Epithelial cell of esophagus (primary cell): ENCODE results near the gene ATP8B2.
"Not testable (repeated sequence)": the region's sequence is repeated elsewhere in the genome, so short reads cannot be mapped to it uniquely, and the experiment has no call there.

Experiments used
- DNase-seq: peaks from one replicate; pipeline ENCODE4 v3.0.0; 2010; ENCODE audit warnings: low read depth
- H3K4me3 ChIP-seq: 2 replicates; pipeline ENCODE4 v1.5.1; 2011; ENCODE audit warnings: mild to moderate bottlenecking, low read length, control low read depth
- TF ChIP-seq, protein P1 (sequence below): IDR thresholded peaks from 2 replicates; pipeline ENCODE4 v1.5.1; 2011; ENCODE audit warnings: low read depth, mild to moderate bottlenecking, low read length, control low read depth, inconsistent platforms; ENCODE audit not compliant: insufficient read depth; ENCODE audit errors: missing control alignments

Gene ATP8B2

GRCh38 chr1:154352245-154352580 is 26.9 kb downstream of the ATP8B2 start:
- TF ChIP-seq, protein P1, sequence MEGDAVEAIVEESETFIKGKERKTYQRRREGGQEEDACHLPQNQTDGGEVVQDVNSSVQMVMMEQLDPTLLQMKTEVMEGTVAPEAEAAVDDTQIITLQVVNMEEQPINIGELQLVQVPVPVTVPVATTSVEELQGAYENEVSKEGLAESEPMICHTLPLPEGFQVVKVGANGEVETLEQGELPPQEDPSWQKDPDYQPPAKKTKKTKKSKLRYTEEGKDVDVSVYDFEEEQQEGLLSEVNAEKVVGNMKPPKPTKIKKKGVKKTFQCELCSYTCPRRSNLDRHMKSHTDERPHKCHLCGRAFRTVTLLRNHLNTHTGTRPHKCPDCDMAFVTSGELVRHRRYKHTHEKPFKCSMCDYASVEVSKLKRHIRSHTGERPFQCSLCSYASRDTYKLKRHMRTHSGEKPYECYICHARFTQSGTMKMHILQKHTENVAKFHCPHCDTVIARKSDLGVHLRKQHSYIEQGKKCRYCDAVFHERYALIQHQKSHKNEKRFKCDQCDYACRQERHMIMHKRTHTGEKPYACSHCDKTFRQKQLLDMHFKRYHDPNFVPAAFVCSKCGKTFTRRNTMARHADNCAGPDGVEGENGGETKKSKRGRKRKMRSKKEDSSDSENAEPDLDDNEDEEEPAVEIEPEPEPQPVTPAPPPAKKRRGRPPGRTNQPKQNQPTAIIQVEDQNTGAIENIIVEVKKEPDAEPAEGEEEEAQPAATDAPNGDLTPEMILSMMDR = no peak
- no peak for DNase-seq
- peak overlapping the region; percentile 7 for H3K4me3 ChIP-seq

DNA sequence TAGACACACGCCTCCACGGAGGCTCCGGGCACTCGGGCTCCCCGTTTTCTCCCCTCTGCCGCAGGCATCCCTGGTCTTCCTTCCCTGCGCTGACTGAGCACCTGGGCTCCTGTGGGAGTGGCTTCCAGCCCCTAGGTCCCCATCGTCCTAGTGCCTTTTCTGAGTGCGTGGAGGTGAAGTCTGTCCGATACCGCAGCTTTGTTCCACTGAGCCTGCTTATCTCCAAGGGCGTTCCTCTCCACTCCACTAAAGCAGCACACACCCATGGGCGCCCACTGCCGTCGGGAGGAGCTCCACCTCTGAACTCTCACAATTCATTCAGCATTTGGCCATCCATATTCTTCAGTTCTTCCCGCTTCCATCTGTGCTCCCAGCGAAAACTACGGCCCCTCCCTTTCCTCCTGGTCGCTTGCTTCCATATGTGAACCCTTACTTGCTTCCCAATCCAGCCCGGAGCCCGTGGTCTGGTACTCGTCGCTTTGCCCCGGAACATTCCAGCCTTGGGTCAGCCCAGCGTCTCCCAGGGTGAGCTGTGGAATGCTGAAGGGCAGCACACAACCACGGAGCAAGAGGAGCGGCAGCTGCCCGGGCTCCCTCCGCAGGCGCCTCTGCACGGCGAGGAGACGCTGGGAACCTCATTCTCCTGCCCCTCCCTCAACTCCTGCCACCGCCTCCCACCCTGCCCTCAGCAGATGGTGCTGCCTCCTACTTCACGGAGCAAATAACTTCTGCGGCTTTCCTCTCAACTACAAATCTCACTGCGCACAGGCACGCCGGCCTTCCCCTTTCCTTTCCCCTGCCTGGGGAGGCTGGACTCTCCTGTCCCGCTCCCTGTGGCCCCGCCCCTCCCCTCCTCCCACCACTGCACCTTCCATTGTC is 27.5 kb downstream of the ATP8B2 start:
- peak overlapping the region; percentile 37 for H3K4me3 ChIP-seq
- DNase-seq = peak; percentile 17
- TF ChIP-seq, protein P1 = no peak

- DNase-seq = peak; percentile 53
These were observed 28.2 kb downstream of the ATP8B2 start for GRCh38 chr1:154353460-154353904.

DNA sequence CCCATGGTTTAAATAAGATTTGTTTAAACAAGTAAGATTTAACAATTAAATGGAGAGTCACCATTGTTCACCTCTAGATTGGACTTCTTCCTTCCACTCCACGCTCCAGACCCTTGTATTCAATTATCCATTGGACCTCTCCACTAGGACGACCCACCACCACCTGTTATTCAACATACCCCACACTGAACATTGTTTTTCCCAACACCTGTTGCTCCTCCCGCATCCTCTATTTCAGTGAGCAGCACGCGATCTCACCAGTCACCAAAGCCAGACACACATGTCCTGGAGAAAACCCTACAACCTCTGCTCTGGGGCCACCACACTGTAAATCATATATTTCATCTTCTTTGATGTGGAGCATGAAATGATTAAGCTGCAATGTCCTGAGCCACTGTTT is 28.6 kb downstream of the ATP8B2 start:
- no peak overlapping the region for H3K4me3 ChIP-seq
- TF ChIP-seq, protein P1 = no peak
- no peak for DNase-seq

More at GRCh38 chr1:154353460-154353904, 28.2 kb downstream of the ATP8B2 start:
- no peak overlapping the region for H3K4me3 ChIP-seq
- TF ChIP-seq, protein P1 = peak; percentile 50

GRCh38 chr1:154358519-154358918 is 33.2 kb downstream of the ATP8B2 start:
- no peak overlapping the region for H3K4me3 ChIP-seq
- TF ChIP-seq, protein P1 = no peak
- DNase-seq = no peak

DNA sequence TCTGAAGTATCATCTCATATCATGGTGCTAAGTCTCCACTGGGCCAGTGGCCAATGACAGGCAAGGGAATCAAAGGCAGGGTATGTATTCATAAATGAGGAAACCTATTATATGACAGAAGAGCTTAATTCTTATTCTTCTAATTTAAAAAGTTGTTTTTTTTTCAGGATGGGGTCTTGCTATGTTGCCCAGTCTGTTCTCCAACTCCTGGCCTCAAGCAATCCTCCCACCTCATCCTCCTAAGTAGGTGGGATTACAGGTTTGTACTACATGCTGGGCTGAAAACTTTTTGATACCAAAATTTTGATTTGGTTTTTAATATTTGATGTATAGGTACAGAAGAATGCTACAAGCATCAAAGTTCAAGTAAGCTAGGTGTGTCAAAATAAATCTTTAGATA is 35.0 kb downstream of the ATP8B2 start:
- no peak overlapping the region for H3K4me3 ChIP-seq
- DNase-seq = no peak
- TF ChIP-seq, protein P1 = no peak

DNA sequence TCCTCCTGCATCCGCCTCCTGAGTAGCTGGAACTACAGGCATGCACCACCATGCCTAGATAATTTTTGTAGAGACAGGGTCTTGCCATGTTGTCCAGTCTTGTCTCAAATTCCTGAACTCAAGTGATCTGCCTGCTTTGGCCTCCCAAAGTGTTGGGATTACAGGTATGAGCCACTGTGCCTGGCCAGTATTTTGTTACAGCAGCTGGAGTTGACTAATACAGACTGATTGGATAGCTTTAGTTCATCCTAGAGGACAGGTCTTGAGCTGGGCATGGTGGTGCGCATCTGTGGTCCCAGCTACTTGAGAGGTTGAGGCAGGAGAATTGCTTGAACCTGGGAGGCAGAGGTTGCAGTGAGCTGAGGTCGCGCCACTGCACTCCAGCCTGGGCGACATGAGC is 35.6 kb downstream of the ATP8B2 start:
- not testable (repeated sequence) for H3K4me3 ChIP-seq, DNase-seq
